A673 (cell line): ENCODE data around the gene ZNF83. TPM values are rescaled to one million over a fixed set of nuclear protein-coding genes. Genes with fewer than 3 reads are reported as not detected.

ENCODE experiments used
- BruUV-seq: library from RNA; stranded (reverse); fragments of 400-500 nt; replicated peaks from 2 replicates; lab custom pipeline; 2021; lab: Mats Ljungman, UMichigan
- CTCF ChIA-PET: fragments of 300-600 bp; sonication (Branson Sonifier 250); formaldehyde crosslinking; loops from one replicate; lab custom pipeline; 2022; ENCODE audit warnings: antibody characterized with exemption; lab: Charles Lee
- POLR2A ChIA-PET: fragments of 300-600 bp; sonication (Branson Sonifier 250); formaldehyde crosslinking; loops from one replicate; lab custom pipeline; 2022; ENCODE audit warnings: antibody characterized with exemption; ENCODE audit not compliant: low non-redundant PET; lab: Charles Lee
- DNase-seq: peaks from one replicate; pipeline ENCODE4 v3.0.0-alpha.2; 2015; ENCODE audit warnings: low spot score
- H3K27ac ChIP-seq: fragments of 200-600 bp; sonication (generic); 2 replicates; pipeline ENCODE4 v1.5.1; 2016; ENCODE audit warnings: mixed run types, low read depth, mild to moderate bottlenecking, mixed read lengths, antibody characterized with exemption, low read length; ENCODE audit not compliant: poor library complexity, severe bottlenecking
- H3K27me3 ChIP-seq: fragments of 200-600 bp; sonication (generic); replicated peaks from 2 replicates; pipeline ENCODE4 v1.6.1; 2017; ENCODE audit warnings: mixed run types, low read depth, mild to moderate bottlenecking, mixed read lengths, antibody characterized with exemption, low read length; ENCODE audit not compliant: insufficient read depth, poor library complexity
- H3K36me3 ChIP-seq: fragments of 200-600 bp; sonication (generic); 2 replicates; pipeline ENCODE4 v1.6.1; 2016; ENCODE audit warnings: mixed run types, mild to moderate bottlenecking, mixed read lengths, antibody characterized with exemption, low read length; ENCODE audit not compliant: insufficient read depth, poor library complexity, severe bottlenecking
- H3K4me1 ChIP-seq: fragments of 200-600 bp; sonication (generic); 2 replicates; pipeline ENCODE4 v1.6.1; 2017; ENCODE audit warnings: mixed run types, mild to moderate bottlenecking, mixed read lengths, antibody characterized with exemption, low read length; ENCODE audit not compliant: insufficient read depth, poor library complexity, severe bottlenecking
- H3K4me3 ChIP-seq: fragments of 200-600 bp; sonication (generic); 2 replicates; pipeline ENCODE4 v1.5.1; 2016; ENCODE audit warnings: low read depth, mixed run types, mild to moderate bottlenecking, mixed read lengths, low read length; ENCODE audit not compliant: poor library complexity, severe bottlenecking
- H3K9me3 ChIP-seq: fragments of 200-600 bp; sonication (generic); 2 replicates; pipeline ENCODE4 v1.6.1; 2016; ENCODE audit warnings: mixed run types, low read depth, mild to moderate bottlenecking, mixed read lengths, antibody characterized with exemption, low read length; ENCODE audit not compliant: poor library complexity, severe bottlenecking
- CTCF ChIP-seq: fragments of 300-800, 200-600 bp; sonication (generic); conservative IDR thresholded peaks from 2 replicates; pipeline ENCODE4 v1.5.1; 2017; ENCODE audit warnings: low read depth, mild to moderate bottlenecking, antibody characterized with exemption, low read length, moderate library complexity, mixed read lengths
- EZH2 ChIP-seq: fragments of 200-600 bp; sonication (generic); IDR thresholded peaks from 2 replicates; pipeline ENCODE4 v1.6.1; 2017; ENCODE audit warnings: borderline replicate concordance, low read depth, mild to moderate bottlenecking, mixed read lengths, antibody characterized with exemption, low read length; ENCODE audit not compliant: poor library complexity, severe bottlenecking
- intact Hi-C: fragments of 100-400 bp; cut with micrococcal nuclease; formaldehyde crosslinking; loops from one replicate; pipeline ENCODE4 v1.10.0; 2022; ENCODE audit not compliant: unreplicated experiment
- total RNA-seq: library from RNA; stranded (reverse); gene quantifications from 2 replicates; pipeline ENCODE4 v1.2.3, GENCODE V29; 2021

ZNF83 gene
- total RNA-seq, 1 experiment from 2014 or later = 23.0 TPM

- intact Hi-C loops = no loop called here
- Histone ChIP-seq H3K36me3 (no peaks in the 10 kb centered on the region), H3K4me1 (no peaks in the 10 kb centered on the region), H3K9me3 (peaks cover 15% of the 10 kb centered on the region), H3K4me3 (no peak overlapping the region), H3K27me3 (no peaks in the 10 kb centered on the region), H3K27ac (no peak overlapping the region)
- no TSS peak for BruUV-seq
- CTCF ChIA-PET = no interaction called here
- DNase-seq = no peak
- POLR2A ChIA-PET = no interaction called here
- TF ChIP-seq EZH2 = no peak
- no peak for TF ChIP-seq CTCF
These were observed 70.2 kb downstream of the ZNF83 start for GRCh38 chr19:52567921-52568320.

- no peak for TF ChIP-seq CTCF
- no peak for TF ChIP-seq EZH2
- Histone ChIP-seq H3K4me1 (no peaks in the 10 kb centered on the region), H3K9me3 (peaks cover 22% of the 10 kb centered on the region), H3K4me3 (no peak overlapping the region), H3K27ac (no peak overlapping the region), H3K27me3 (no peaks in the 10 kb centered on the region), H3K36me3 (no peaks in the 10 kb centered on the region)
- POLR2A ChIA-PET = no interaction called here
- BruUV-seq = no TSS peak
- no peak for DNase-seq
- CTCF ChIA-PET = interaction anchor here (0.6 kb wide), 1 partner anchor 859 kb away, joined by 6 read pairs; no protein-coding TSS in a partner anchor
- intact Hi-C loops = no loop called here
These were observed 71.6 kb downstream of the ZNF83 start for GRCh38 chr19:52566588-52566987.

GRCh38 chr19:52566121-52566520 is 72.0 kb downstream of the ZNF83 start:
- Histone ChIP-seq H3K27me3 (no peaks in the 10 kb centered on the region), H3K9me3 (peaks cover 25% of the 10 kb centered on the region), H3K4me1 (no peaks in the 10 kb centered on the region), H3K36me3 (no peaks in the 10 kb centered on the region), H3K27ac (no peak overlapping the region), H3K4me3 (no peak overlapping the region)
- ChIA-PET CTCF (no interaction called here), POLR2A (no interaction called here)
- BruUV-seq = no TSS peak
- no peak for DNase-seq
- TF ChIP-seq EZH2 (no peak), CTCF (no peak)
- intact Hi-C loops = no loop called here

Other genes starting within 250 kb of the ZNF83 start
- 2.4 and 4.3 TPM in 2 replicates for gene ZNF528, start 240.5 kb downstream of the ZNF83 start, total RNA-seq
- gene ZNF534, start 209.2 kb downstream of the ZNF83 start, total RNA-seq = not detected in 2 replicates
- gene ZNF578, start 184.8 kb downstream of the ZNF83 start, total RNA-seq = 0.69 and 1.1 TPM in 2 replicates
- 15.1 and 19.1 TPM in 2 replicates for gene ZNF808, start 110.7 kb downstream of the ZNF83 start, total RNA-seq
- gene ZNF701, start 68.1 kb downstream of the ZNF83 start, total RNA-seq = 9.8 and 14.7 TPM in 2 replicates
- 16.7 and 21.7 TPM in 2 replicates for gene ZNF611, start 96.7 kb upstream of the ZNF83 start, total RNA-seq
- 1.5 and 1.8 TPM in 2 replicates for gene ZNF600, start 148.4 kb upstream of the ZNF83 start, total RNA-seq
- 10.1 and 10.9 TPM in 2 replicates for gene ZNF28, start 183.3 kb upstream of the ZNF83 start, total RNA-seq
- 11.3 and 14.4 TPM in 2 replicates for gene ZNF468, start 219.3 kb upstream of the ZNF83 start, total RNA-seq